ENCODE results near the gene KCNIP4. TPM values are rescaled to one million over a fixed set of nuclear protein-coding genes. Genes with fewer than 3 reads are reported as not detected.

Gene KCNIP4
- total RNA-seq, 1 donor from 2014 or later, result 6.2 TPM

- Mint-ChIP-seq H3K4me1 (ENCODE audit: unreplicated experiment) (no peaks in the 10 kb centered on the region), H3K27me3 (peaks cover 27% of the 10 kb centered on the region), H3K27ac (no peak overlapping the region)
Measured at GRCh38 chr4:21517126-21517859, 431.3 kb downstream of the KCNIP4 start.

GRCh38 chr4:21514022-21514694 is 434.4 kb downstream of the KCNIP4 start:
- H3K36me3 Mint-ChIP-seq, result no peaks in the 10 kb centered on the region
- TF ChIP-seq CTCF (conservative IDR thresholded peaks at IDR 0.05), result no peak
- H3K9me3 Mint-ChIP-seq, result no peaks in the 10 kb centered on the region
- peaks cover 27% of the 10 kb centered on the region for H3K27me3 Mint-ChIP-seq
- no peak overlapping the region for H3K27ac Mint-ChIP-seq
- H3K4me1 Mint-ChIP-seq (ENCODE audit: unreplicated experiment), result no peaks in the 10 kb centered on the region
- DNase-seq (ENCODE audit: extremely low spot score, unreplicated experiment), result no peak
- H3K4me3 Mint-ChIP-seq, result no peak overlapping the region

More at GRCh38 chr4:21517126-21517859, 431.3 kb downstream of the KCNIP4 start:
- Mint-ChIP-seq H3K4me3 (no peak overlapping the region), H3K9me3 (no peaks in the 10 kb centered on the region), H3K36me3 (no peaks in the 10 kb centered on the region)
- TF ChIP-seq CTCF (conservative IDR thresholded peaks at IDR 0.05), result no peak
- no peak for DNase-seq (ENCODE audit: extremely low spot score, unreplicated experiment)

GRCh38 chr4:21512353-21512752 is 436.2 kb downstream of the KCNIP4 start:
- peak; percentile 81 for TF ChIP-seq CTCF (conservative IDR thresholded peaks at IDR 0.05)
- Mint-ChIP-seq H3K4me3 (no peak overlapping the region), H3K36me3 (no peaks in the 10 kb centered on the region), H3K27me3 (peaks cover 27% of the 10 kb centered on the region), H3K4me1 (ENCODE audit: unreplicated experiment) (no peaks in the 10 kb centered on the region), H3K27ac (no peak overlapping the region), H3K9me3 (no peaks in the 10 kb centered on the region)
- no peak for DNase-seq (ENCODE audit: extremely low spot score, unreplicated experiment)

- peak; percentile 54 for TF ChIP-seq CTCF (conservative IDR thresholded peaks at IDR 0.05)
- DNase-seq (ENCODE audit: extremely low spot score, unreplicated experiment), result no peak
- Mint-ChIP-seq H3K36me3 (no peaks in the 10 kb centered on the region), H3K4me3 (no peak overlapping the region), H3K27ac (no peak overlapping the region), H3K4me1 (ENCODE audit: unreplicated experiment) (no peaks in the 10 kb centered on the region), H3K27me3 (peaks cover 11% of the 10 kb centered on the region), H3K9me3 (no peaks in the 10 kb centered on the region)
Measured at GRCh38 chr4:21507439-21507838, 441.1 kb downstream of the KCNIP4 start.

- H3K4me1 Mint-ChIP-seq (ENCODE audit: unreplicated experiment), result no peaks in the 10 kb centered on the region
- no peak overlapping the region for H3K4me3 Mint-ChIP-seq
- H3K9me3 Mint-ChIP-seq, result no peaks in the 10 kb centered on the region
- peaks cover 3% of the 10 kb centered on the region for H3K27me3 Mint-ChIP-seq
- no peak for TF ChIP-seq CTCF (conservative IDR thresholded peaks at IDR 0.05)
- DNase-seq (ENCODE audit: extremely low spot score, unreplicated experiment), result no peak
- H3K36me3 Mint-ChIP-seq, result no peaks in the 10 kb centered on the region
- H3K27ac Mint-ChIP-seq, result no peak overlapping the region
Measured at GRCh38 chr4:21490682-21491081, 457.9 kb downstream of the KCNIP4 start.
